DOHH2 (cell line): ENCODE data around the gene ABCG1.

Experiments used
- EZH2phosphoT487 ChIP-seq: fragments of 200-600 bp; sonication (generic); IDR thresholded peaks from 2 replicates; pipeline ENCODE4 v1.6.1; 2017; ENCODE audit warnings: borderline replicate concordance, mild to moderate bottlenecking, antibody characterized with exemption, low read length, moderate library complexity, mixed read lengths
- TF ChIP-seq, protein P1 (sequence below): fragments of 200-600 bp; sonication (generic); IDR thresholded peaks from one replicate; pipeline ENCODE4 v1.5.1; 2014; ENCODE audit warnings: antibody characterized with exemption, mild to moderate bottlenecking, low read depth, low read length; ENCODE audit not compliant: poor library complexity, severe bottlenecking

- TF ChIP-seq, protein P1, sequence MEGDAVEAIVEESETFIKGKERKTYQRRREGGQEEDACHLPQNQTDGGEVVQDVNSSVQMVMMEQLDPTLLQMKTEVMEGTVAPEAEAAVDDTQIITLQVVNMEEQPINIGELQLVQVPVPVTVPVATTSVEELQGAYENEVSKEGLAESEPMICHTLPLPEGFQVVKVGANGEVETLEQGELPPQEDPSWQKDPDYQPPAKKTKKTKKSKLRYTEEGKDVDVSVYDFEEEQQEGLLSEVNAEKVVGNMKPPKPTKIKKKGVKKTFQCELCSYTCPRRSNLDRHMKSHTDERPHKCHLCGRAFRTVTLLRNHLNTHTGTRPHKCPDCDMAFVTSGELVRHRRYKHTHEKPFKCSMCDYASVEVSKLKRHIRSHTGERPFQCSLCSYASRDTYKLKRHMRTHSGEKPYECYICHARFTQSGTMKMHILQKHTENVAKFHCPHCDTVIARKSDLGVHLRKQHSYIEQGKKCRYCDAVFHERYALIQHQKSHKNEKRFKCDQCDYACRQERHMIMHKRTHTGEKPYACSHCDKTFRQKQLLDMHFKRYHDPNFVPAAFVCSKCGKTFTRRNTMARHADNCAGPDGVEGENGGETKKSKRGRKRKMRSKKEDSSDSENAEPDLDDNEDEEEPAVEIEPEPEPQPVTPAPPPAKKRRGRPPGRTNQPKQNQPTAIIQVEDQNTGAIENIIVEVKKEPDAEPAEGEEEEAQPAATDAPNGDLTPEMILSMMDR = no peak
- TF ChIP-seq EZH2phosphoT487 = no peak
Measured at GRCh38 chr21:42305707-42306147, 86.8 kb downstream of the ABCG1 start.
